ENCODE data around the gene CDON. TPM values are rescaled to one million over a fixed set of nuclear protein-coding genes. Genes with fewer than 3 reads are reported as not detected.

The CDON gene
- total and polyA plus RNA-seq, 2 donors (not counting 1 experiment from before 2014, with no cell fraction given), result 10.7 TPM

- TF ChIP-seq EZH2 (IDR thresholded peaks at IDR 0.05; ENCODE audit: low read length, missing control alignments), result no peak
- TF ChIP-seq, protein P1, sequence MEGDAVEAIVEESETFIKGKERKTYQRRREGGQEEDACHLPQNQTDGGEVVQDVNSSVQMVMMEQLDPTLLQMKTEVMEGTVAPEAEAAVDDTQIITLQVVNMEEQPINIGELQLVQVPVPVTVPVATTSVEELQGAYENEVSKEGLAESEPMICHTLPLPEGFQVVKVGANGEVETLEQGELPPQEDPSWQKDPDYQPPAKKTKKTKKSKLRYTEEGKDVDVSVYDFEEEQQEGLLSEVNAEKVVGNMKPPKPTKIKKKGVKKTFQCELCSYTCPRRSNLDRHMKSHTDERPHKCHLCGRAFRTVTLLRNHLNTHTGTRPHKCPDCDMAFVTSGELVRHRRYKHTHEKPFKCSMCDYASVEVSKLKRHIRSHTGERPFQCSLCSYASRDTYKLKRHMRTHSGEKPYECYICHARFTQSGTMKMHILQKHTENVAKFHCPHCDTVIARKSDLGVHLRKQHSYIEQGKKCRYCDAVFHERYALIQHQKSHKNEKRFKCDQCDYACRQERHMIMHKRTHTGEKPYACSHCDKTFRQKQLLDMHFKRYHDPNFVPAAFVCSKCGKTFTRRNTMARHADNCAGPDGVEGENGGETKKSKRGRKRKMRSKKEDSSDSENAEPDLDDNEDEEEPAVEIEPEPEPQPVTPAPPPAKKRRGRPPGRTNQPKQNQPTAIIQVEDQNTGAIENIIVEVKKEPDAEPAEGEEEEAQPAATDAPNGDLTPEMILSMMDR (conservative IDR thresholded peaks at IDR 0.05 in 1 of 2, IDR thresholded peaks at IDR 0.05 in 1 of 2; ENCODE audit: low read depth in 1 of 2, low read length in 2 of 2), result no peak
Measured at GRCh38 chr11:125945797-125946520, 116.7 kb downstream of the CDON start, which contains the start of gene VSIG10L2. TSS of gene VSIG10L2 (plus strand) at chr11:125946044. CDS start at chr11:125946056, 12 bp downstream.

DNA sequence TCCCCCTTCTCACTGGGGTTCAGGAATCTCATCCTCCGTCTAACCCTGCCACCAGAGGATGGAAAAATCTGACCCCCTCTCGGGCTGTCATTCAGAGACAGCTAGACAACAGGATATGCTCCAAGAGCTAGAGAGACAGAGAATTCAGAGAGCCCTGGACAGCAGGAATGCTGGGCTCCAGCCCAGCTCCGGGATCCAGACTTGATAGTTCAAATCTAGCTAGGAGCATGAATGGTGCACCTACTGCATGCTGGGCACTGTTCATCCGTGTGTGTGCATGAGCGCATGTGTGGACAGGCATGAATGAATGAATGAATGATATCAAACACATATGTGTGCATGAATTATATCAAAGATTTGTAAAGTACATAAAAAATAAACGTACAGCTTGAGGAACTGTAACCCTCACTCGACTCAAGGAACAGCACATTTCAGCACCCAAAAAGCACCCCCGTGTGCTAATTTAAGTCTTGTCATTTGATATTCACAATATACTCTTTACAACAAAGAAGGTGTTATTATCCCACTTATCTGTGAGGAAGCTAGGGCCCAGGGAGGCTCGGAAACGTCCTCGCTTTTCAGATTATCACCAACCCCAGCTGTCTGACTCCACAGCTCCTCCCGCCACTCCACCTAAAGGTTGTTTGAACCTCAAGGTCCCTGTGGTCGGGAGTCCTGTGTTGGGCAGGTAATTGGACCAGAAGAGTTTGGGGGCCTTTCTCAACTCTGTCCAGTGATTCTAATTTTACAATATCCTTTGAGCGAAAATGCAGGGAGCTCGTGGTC, 117.5 kb downstream of the CDON start:
- Histone ChIP-seq H3K27ac (ENCODE audit: insufficient read depth, low read length) (no peak overlapping the region), H3K36me3 (ENCODE audit: control insufficient read depth, insufficient read depth, low read length) (no peaks in the 10 kb centered on the region), H3K27me3 (ENCODE audit: control insufficient read depth, insufficient read depth, low read length) (no peaks in the 10 kb centered on the region), H3K9ac (ENCODE audit: insufficient read depth, low read length) (no peak overlapping the region), H4K20me1 (ENCODE audit: control insufficient read depth, extremely low read depth, insufficient read depth, low read length) (no peaks in the 10 kb centered on the region), H3K9me3 (ENCODE audit: control insufficient read depth, insufficient read depth, low read depth, low read length) (no peaks in the 10 kb centered on the region), H2AFZ (ENCODE audit: low read length) (no peak overlapping the region), H3K4me3 (replicated peaks in 1 of 4; ENCODE audit: control extremely low read depth in 1 of 4, insufficient read depth in 1 of 4, low read depth in 3 of 4, low read length in 4 of 4) (no peak overlapping the region), H3K4me2 (ENCODE audit: extremely low read depth, insufficient read depth, low read length) (no peak overlapping the region), H3K79me2 (ENCODE audit: control insufficient read depth, insufficient read depth, low read length) (no peaks in the 10 kb centered on the region), H3K4me1 (ENCODE audit: control insufficient read depth, extremely low read depth, insufficient read depth, low read length) (no peaks in the 10 kb centered on the region)
- TF ChIP-seq, protein P1 (conservative IDR thresholded peaks at IDR 0.05 in 1 of 2, IDR thresholded peaks at IDR 0.05 in 1 of 2; ENCODE audit: low read depth in 1 of 2, low read length in 2 of 2), result no peak
- TF ChIP-seq EZH2 (IDR thresholded peaks at IDR 0.05; ENCODE audit: low read length, missing control alignments), result no peak
- DNase-seq (ENCODE audit: low read depth in 2 of 2), result no peak

More at GRCh38 chr11:125945797-125946520, 116.7 kb downstream of the CDON start, which contains the start of gene VSIG10L2:
- no peak within 1 kb of the TSS for H2AFZ ChIP-seq (ENCODE audit: low read length)
- no peak within 1 kb of the TSS for H3K4me2 ChIP-seq (ENCODE audit: extremely low read depth, insufficient read depth, low read length)
- no peak for DNase-seq (ENCODE audit: low read depth in 2 of 2)
- no peak within 1 kb of the TSS for H3K27ac ChIP-seq (ENCODE audit: insufficient read depth, low read length)
- no peak within 1 kb of the TSS for H3K9ac ChIP-seq (ENCODE audit: insufficient read depth, low read length)
- H3K4me1 ChIP-seq (ENCODE audit: control insufficient read depth, extremely low read depth, insufficient read depth, low read length), result no peaks in the 10 kb centered on the region
- no peaks in the 10 kb centered on the region for H4K20me1 ChIP-seq (ENCODE audit: control insufficient read depth, extremely low read depth, insufficient read depth, low read length)
- H3K27me3 ChIP-seq (ENCODE audit: control insufficient read depth, insufficient read depth, low read length), result peaks cover 2% of the 10 kb centered on the region
- no peaks in the 10 kb centered on the region for H3K9me3 ChIP-seq (ENCODE audit: control insufficient read depth, insufficient read depth, low read depth, low read length)
- H3K36me3 ChIP-seq (ENCODE audit: control insufficient read depth, insufficient read depth, low read length), result no peaks in the 10 kb centered on the region
- no peak within 1 kb of the TSS for H3K4me3 ChIP-seq (replicated peaks in 1 of 4; ENCODE audit: control extremely low read depth in 1 of 4, insufficient read depth in 1 of 4, low read depth in 3 of 4, low read length in 4 of 4)
- no peaks in the 10 kb centered on the region for H3K79me2 ChIP-seq (ENCODE audit: control insufficient read depth, insufficient read depth, low read length)

DNA sequence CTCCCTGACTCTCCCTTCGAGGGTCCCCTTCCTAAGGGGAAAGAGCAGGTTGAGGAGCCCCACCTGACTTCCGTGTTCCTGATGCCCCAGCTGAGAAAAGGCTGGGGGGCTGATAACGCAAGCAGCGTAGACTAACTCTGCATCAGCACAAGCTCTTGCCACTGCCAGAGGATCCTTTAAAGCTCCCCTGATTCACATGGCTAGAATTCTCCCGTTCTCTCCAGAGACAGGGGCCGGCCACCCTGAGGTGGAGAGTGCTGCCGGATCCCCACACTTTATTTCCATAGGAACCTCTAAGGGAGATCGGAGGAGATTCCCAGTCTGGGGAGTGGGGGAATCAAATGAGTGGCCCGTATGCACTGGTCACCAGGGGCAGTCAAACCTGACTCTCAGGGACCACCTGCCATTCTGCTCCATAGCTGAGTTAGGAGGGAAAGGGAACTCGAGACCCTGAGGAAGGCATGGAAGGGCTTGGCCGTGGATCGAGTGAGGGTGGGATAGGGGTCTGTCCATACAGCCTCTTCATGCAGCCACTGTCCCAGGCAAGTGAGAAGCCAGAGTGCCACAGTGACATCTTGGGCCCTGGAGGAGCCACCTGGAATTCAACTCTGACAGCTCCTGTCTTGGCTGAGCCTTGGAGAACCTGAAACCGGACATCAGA, 118.2 kb downstream of the CDON start:
- H3K79me2 ChIP-seq (ENCODE audit: control insufficient read depth, insufficient read depth, low read length), result no peaks in the 10 kb centered on the region
- H3K36me3 ChIP-seq (ENCODE audit: control insufficient read depth, insufficient read depth, low read length), result no peaks in the 10 kb centered on the region
- H4K20me1 ChIP-seq (ENCODE audit: control insufficient read depth, extremely low read depth, insufficient read depth, low read length), result no peaks in the 10 kb centered on the region
- H3K9ac ChIP-seq (ENCODE audit: insufficient read depth, low read length), result no peak overlapping the region
- H3K9me3 ChIP-seq (ENCODE audit: control insufficient read depth, insufficient read depth, low read depth, low read length), result no peaks in the 10 kb centered on the region
- H3K4me2 ChIP-seq (ENCODE audit: extremely low read depth, insufficient read depth, low read length), result no peak overlapping the region
- H2AFZ ChIP-seq (ENCODE audit: low read length), result no peak overlapping the region
- H3K4me3 ChIP-seq (replicated peaks in 1 of 4; ENCODE audit: control extremely low read depth in 1 of 4, insufficient read depth in 1 of 4, low read depth in 3 of 4, low read length in 4 of 4), result no peak overlapping the region
- no peak for DNase-seq (ENCODE audit: low read depth in 2 of 2)
- no peak overlapping the region for H3K27ac ChIP-seq (ENCODE audit: insufficient read depth, low read length)
- TF ChIP-seq EZH2 (IDR thresholded peaks at IDR 0.05; ENCODE audit: low read length, missing control alignments), result no peak
- TF ChIP-seq, protein P1 (conservative IDR thresholded peaks at IDR 0.05 in 1 of 2, IDR thresholded peaks at IDR 0.05 in 1 of 2; ENCODE audit: low read depth in 1 of 2, low read length in 2 of 2), result no peak
- H3K4me1 ChIP-seq (ENCODE audit: control insufficient read depth, extremely low read depth, insufficient read depth, low read length), result no peaks in the 10 kb centered on the region
- no peaks in the 10 kb centered on the region for H3K27me3 ChIP-seq (ENCODE audit: control insufficient read depth, insufficient read depth, low read length)
